Neural cell (in vitro differentiated cells): ENCODE measurements around the gene OXCT1. TPM values are rescaled to one million over a fixed set of nuclear protein-coding genes. Genes with fewer than 3 reads are reported as not detected.

Experiments
- H2AFZ ChIP-seq: fragments of 200-600, 300-800 bp; sonication (generic), shearing (Covaris generic); 2 replicates; pipeline ENCODE4 v1.6.0; 2014; ENCODE audit warnings: low read depth, mild to moderate bottlenecking, antibody characterized with exemption, low read length, moderate library complexity
- H3F3A ChIP-seq: fragments of 200-600 bp; shearing (Covaris generic); 2 replicates; pipeline ENCODE4 v1.6.1; 2016; ENCODE audit warnings: mild to moderate bottlenecking, moderate library complexity, mixed read lengths, antibody characterized with exemption, low read length; ENCODE audit not compliant: insufficient read depth, poor library complexity, severe bottlenecking
- H3K27ac ChIP-seq: fragments of 200-600, 300-800 bp; sonication (generic), shearing (Covaris generic); 2 replicates; pipeline ENCODE4 v1.5.1; 2014; ENCODE audit warnings: mild to moderate bottlenecking, low read length, moderate library complexity
- H3K27me3 ChIP-seq: fragments of 300-800, 200-600 bp; sonication (generic), shearing (Covaris generic); 2 replicates; pipeline ENCODE4 v1.6.0; 2014; ENCODE audit warnings: mild to moderate bottlenecking, low read depth, low read length, moderate library complexity; ENCODE audit not compliant: insufficient read depth
- H3K36me3 ChIP-seq: fragments of 300-800, 200-600 bp; sonication (generic), shearing (Covaris generic); 2 replicates; pipeline ENCODE4 v1.5.1; 2014; ENCODE audit warnings: mild to moderate bottlenecking, antibody characterized with exemption, low read length, moderate library complexity; ENCODE audit not compliant: insufficient read depth
- H3K4me2 ChIP-seq: fragments of 300-800, 200-600 bp; sonication (generic), shearing (Covaris generic); 2 replicates; pipeline ENCODE4 v1.6.0; 2014; ENCODE audit warnings: mild to moderate bottlenecking, low read length
- H3K4me3 ChIP-seq: fragments of 300-800, 200-600 bp; sonication (generic), shearing (Covaris generic); 2 replicates; pipeline ENCODE4 v1.5.1; 2014; ENCODE audit warnings: mild to moderate bottlenecking, low read length, moderate library complexity
- H3K79me2 ChIP-seq: fragments of 200-600 bp; shearing (Covaris generic); replicated peaks from 2 replicates; pipeline ENCODE4 v1.6.0; 2014; ENCODE audit warnings: mild to moderate bottlenecking, low read length, moderate library complexity; ENCODE audit not compliant: insufficient read depth
- H3K9ac ChIP-seq: fragments of 300-800, 200-600 bp; sonication (generic), shearing (Covaris generic); 2 replicates; pipeline ENCODE4 v1.6.1; 2016; ENCODE audit warnings: mild to moderate bottlenecking, low read length, mixed read lengths
- H3K9me2 ChIP-seq: fragments of 200-600 bp; shearing (Covaris generic); 2 replicates; pipeline ENCODE4 v1.6.1; 2016; ENCODE audit warnings: mild to moderate bottlenecking, low read length, mixed read lengths; ENCODE audit not compliant: insufficient read depth
- H3K9me3 ChIP-seq: fragments of 200-600, 300-800 bp; sonication (generic), shearing (Covaris generic); 2 replicates; pipeline ENCODE4 v1.6.1; 2016; ENCODE audit warnings: mild to moderate bottlenecking, mixed run types, low read length, moderate library complexity, mixed read lengths
- H4K20me1 ChIP-seq: fragments of 200-600 bp; shearing (Covaris generic); 2 replicates; pipeline ENCODE4 v1.6.1; 2016; ENCODE audit warnings: mild to moderate bottlenecking, mixed run types; ENCODE audit not compliant: insufficient read depth
- EP300 ChIP-seq: fragments of 450-650 bp; conservative IDR thresholded peaks from 2 replicates; pipeline ENCODE4 v1.6.1; 2014; ENCODE audit warnings: antibody characterized with exemption, mild to moderate bottlenecking, moderate library complexity; ENCODE audit not compliant: poor library complexity, severe bottlenecking
- EZH2 ChIP-seq: fragments of 200-600, 300-800 bp; shearing (Covaris generic), sonication (generic); IDR thresholded peaks from 2 replicates; pipeline ENCODE4 v1.6.1; 2014; ENCODE audit warnings: antibody characterized with exemption, low read length, borderline replicate concordance, mild to moderate bottlenecking; ENCODE audit not compliant: insufficient read depth, poor library complexity, severe bottlenecking
- MXI1 ChIP-seq: fragments of 450-650 bp; conservative IDR thresholded peaks from 2 replicates; pipeline ENCODE4 v1.6.1; 2014; ENCODE audit warnings: antibody characterized with exemption, mild to moderate bottlenecking; ENCODE audit not compliant: poor library complexity, severe bottlenecking
- POLR2AphosphoS5 ChIP-seq: IDR thresholded peaks from 2 replicates; pipeline ENCODE4 v1.6.1; 2012
- RAD21 ChIP-seq: fragments of 450-650 bp; conservative IDR thresholded peaks from 2 replicates; pipeline ENCODE4 v1.6.1; 2014; ENCODE audit warnings: antibody characterized with exemption, mild to moderate bottlenecking, moderate library complexity
- REST ChIP-seq: IDR thresholded peaks from 2 replicates; pipeline ENCODE4 v1.6.1; 2012; ENCODE audit warnings: borderline replicate concordance
- SMC3 ChIP-seq: fragments of 450-650 bp; conservative IDR thresholded peaks from 2 replicates; pipeline ENCODE4 v1.6.1; 2014; ENCODE audit warnings: antibody characterized with exemption, mild to moderate bottlenecking, moderate library complexity; ENCODE audit not compliant: poor library complexity
- TAF1 ChIP-seq: IDR thresholded peaks from 2 replicates; pipeline ENCODE4 v1.6.1; 2012; ENCODE audit warnings: low read depth
- polyA plus RNA-seq: library from polyadenylated mRNA; depleted of rRNA; stranded (reverse); fragments of >200 nt; gene quantifications from 2 replicates; pipeline ENCODE4 v1.2.3, GENCODE V29; 2014
- TF ChIP-seq, protein P1 (sequence below): fragments of 450-650 bp; IDR thresholded peaks from 2 replicates; pipeline ENCODE4 v1.5.1; 2014; ENCODE audit warnings: antibody characterized with exemption, mild to moderate bottlenecking, moderate library complexity; ENCODE audit not compliant: poor library complexity, severe bottlenecking

The OXCT1 gene
- polyA plus RNA-seq, 1 donor from 2014 or later: 90.5 TPM

GRCh38 chr5:41772056-41772455 lies 98.2 kb downstream of the OXCT1 start:
- Histone ChIP-seq H3K4me3 (no peak overlapping the region), H3K79me2 (no peaks in the 10 kb centered on the region), H3K4me2 (no peak overlapping the region), H3K9me3 (no peaks in the 10 kb centered on the region), H4K20me1 (no peaks in the 10 kb centered on the region), H3K9ac (no peak overlapping the region), H3K36me3 (no peaks in the 10 kb centered on the region), H3K9me2 (no peaks in the 10 kb centered on the region), H2AFZ (no peak overlapping the region), H3K27ac (no peak overlapping the region), H3F3A (no peaks in the 10 kb centered on the region), H3K27me3 (no peaks in the 10 kb centered on the region)
- TF ChIP-seq REST (no peak), EZH2 (no peak), RAD21 (no peak), SMC3 (no peak), EP300 (no peak), MXI1 (no peak), POLR2AphosphoS5 (no peak), TAF1 (no peak)
- TF ChIP-seq, protein P1, sequence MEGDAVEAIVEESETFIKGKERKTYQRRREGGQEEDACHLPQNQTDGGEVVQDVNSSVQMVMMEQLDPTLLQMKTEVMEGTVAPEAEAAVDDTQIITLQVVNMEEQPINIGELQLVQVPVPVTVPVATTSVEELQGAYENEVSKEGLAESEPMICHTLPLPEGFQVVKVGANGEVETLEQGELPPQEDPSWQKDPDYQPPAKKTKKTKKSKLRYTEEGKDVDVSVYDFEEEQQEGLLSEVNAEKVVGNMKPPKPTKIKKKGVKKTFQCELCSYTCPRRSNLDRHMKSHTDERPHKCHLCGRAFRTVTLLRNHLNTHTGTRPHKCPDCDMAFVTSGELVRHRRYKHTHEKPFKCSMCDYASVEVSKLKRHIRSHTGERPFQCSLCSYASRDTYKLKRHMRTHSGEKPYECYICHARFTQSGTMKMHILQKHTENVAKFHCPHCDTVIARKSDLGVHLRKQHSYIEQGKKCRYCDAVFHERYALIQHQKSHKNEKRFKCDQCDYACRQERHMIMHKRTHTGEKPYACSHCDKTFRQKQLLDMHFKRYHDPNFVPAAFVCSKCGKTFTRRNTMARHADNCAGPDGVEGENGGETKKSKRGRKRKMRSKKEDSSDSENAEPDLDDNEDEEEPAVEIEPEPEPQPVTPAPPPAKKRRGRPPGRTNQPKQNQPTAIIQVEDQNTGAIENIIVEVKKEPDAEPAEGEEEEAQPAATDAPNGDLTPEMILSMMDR: no peak

- Histone ChIP-seq H3K9ac (no peak overlapping the region), H3K27me3 (no peaks in the 10 kb centered on the region), H3K4me3 (no peak overlapping the region), H3F3A (no peaks in the 10 kb centered on the region), H4K20me1 (no peaks in the 10 kb centered on the region), H3K4me2 (no peak overlapping the region), H3K36me3 (no peaks in the 10 kb centered on the region), H3K27ac (no peak overlapping the region), H3K79me2 (no peaks in the 10 kb centered on the region), H3K9me3 (no peaks in the 10 kb centered on the region), H2AFZ (no peak overlapping the region), H3K9me2 (no peaks in the 10 kb centered on the region)
- no peak for TF ChIP-seq RAD21
- TF ChIP-seq POLR2AphosphoS5: no peak
- TF ChIP-seq REST: no peak
- TF ChIP-seq EP300: no peak
- TF ChIP-seq EZH2: no peak
- TF ChIP-seq, protein P1: no peak
- no peak for TF ChIP-seq TAF1
- TF ChIP-seq MXI1: no peak
- TF ChIP-seq SMC3: no peak
Measured at GRCh38 chr5:41770799-41771198, 99.4 kb downstream of the OXCT1 start.
